Measurements from ENCODE around the gene B3GNT2.
"Not testable (repeated sequence)": the region's sequence is repeated elsewhere in the genome, so short reads cannot be mapped to it uniquely, and the experiment has no call there.

Gene B3GNT2, protein sequence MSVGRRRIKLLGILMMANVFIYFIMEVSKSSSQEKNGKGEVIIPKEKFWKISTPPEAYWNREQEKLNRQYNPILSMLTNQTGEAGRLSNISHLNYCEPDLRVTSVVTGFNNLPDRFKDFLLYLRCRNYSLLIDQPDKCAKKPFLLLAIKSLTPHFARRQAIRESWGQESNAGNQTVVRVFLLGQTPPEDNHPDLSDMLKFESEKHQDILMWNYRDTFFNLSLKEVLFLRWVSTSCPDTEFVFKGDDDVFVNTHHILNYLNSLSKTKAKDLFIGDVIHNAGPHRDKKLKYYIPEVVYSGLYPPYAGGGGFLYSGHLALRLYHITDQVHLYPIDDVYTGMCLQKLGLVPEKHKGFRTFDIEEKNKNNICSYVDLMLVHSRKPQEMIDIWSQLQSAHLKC

DNA sequence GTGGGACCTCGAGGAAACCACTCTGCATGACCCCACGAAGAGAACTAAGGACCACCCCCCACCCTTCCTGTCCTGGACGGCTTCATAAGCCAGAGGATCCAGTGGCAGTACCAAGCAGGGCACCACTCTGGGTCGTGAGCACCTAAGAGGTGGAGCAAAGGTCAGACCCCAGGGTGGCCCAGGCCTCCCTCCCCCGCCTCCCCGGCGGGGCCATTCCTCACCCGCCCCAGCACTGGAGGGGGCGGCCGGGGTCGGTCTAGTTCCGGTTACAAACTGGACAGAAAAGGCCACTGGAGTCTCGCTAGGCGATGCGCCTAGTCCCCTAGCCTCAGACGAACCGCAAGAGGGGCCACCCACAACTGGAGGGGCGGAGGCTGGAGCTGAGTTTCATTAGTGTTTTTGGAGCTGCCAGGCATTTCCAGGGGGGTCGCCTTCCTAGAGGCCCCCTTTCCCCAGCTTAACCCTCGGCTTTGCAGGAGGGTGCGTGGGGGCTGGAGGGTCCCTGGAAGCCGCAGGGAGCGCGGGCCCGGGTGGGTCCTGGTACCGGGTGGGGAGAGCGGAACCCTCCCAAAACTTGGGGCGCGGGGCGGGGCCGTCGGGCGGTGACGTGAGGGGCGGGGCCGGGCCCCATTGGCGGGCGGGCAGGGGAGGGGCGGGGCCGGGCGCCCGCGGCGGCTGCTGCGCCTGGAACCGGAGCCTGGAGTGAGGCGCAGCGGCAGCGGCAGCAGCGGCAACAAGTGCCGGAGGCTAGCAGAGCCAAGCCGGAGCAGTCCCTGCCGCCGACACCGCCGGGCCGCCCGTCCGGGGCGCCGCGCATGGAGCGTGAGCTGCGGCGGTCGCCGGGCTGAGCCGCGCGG, at the start of gene B3GNT2:
TSS of gene B3GNT2 (plus strand) at position 695 of the 857 bp plus-strand sequence. CDS start 26,106 bp downstream, outside the sequence.
- DNase-seq (ENCODE audit: low read depth in 2 of 2), result peak; percentile 67 to 73

DNA sequence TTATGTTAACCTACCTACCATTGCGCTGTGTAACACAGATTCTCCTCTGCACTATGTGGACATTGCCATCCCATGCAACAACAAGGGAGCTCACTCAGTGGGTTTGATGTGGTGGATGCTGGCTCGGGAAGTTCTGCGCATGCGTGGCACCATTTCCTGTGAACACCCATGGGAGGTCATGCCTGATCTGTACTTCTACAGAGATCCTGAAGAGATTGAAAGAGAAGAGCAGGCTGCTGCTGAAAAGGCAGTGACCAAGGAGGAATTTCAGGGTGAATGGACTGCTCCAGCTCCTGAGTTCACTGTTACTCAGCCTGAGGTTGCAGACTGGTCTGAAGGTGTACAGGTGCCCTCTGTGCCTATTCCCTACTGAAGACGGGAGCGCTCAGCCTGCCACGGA, 49.1 kb upstream of the B3GNT2 start:
- DNase-seq (ENCODE audit: low read depth in 2 of 2), result not testable (repeated sequence)

DNA sequence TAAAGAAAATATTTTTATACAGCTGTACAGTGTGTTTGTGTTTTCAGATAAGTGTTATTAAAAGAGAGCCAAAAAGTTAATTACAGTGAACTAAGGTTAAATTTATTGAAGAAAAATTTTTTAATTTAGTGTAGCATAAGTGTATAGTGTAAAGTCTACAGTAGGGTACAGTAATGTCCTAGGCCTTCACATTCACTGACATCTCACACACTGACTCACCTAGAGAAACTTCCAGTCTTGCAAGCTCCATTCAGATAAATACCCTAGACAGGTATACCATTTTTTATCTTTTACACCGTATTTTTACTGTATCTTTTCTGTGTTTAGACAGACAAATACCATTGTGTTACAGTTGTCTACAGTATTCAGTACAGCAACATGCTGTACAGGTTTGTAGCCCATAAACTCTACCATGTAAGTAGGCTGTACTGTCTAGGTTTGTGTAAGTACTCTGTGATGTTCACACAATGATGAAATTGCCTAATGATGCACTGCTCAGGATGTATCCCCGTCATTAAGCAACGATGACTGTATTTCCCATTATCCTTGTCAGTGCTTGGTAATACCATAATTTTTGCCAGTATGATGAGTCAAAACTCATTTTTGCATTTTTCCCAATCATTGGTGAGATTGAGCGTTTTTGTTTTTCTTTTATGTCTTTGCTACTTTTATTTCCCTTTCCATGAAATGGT, 48.2 kb upstream of the B3GNT2 start:
- DNase-seq (ENCODE audit: low read depth in 2 of 2), result no peak

DNA sequence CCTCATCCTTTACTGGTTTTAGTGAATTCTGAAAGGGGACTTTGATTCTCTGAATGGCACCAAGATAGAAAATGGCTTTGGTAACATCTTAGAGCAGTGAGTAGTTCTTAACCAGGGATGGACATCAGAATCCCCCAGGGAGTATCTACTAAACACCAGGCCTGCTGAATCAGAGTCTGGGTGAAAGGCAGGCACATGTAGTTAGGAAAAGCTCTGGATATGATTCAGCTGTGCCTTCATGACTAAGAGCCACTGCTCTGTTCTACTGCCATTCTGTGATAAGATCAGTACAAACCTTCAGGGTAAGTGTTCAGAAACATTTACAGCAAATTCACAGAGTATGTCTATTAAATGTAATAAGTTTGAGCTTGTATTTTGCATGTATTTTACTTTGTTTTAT, 46.2 kb upstream of the B3GNT2 start:
- no peak for DNase-seq (ENCODE audit: low read depth in 2 of 2)

DNA sequence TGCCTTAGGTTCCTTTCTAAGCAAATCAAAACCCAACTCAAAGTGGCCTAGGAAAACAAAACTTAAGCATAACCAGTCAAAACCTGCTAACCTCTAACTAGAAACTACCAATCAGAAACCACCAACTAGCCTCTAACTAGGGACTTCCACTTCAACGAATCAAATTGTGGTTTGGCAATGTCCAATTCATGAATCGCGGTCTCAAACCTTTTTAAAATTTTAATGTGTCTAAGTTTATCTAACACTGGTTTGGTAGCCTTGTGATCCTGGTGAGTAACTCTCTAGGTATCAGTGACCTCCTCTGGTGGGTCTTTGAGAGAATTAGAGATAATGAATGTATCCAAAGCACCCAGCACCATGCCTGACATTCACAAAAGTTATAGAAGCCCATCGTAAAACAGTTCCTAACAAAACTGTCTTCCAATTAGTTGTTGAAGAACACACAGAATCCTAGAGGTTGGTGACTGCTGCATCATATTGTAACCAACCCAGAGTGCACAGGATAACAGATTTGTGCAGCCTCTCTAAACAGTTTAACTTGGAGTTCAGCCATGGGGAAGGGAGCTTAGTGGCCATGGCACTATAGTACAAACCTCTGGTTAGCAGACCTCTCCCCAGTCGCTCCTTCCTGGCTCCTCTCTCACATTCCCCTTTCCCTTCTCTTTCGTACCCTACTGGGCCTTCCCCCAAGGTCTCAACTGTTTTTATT, 45.2 kb upstream of the B3GNT2 start:
- DNase-seq (ENCODE audit: low read depth in 2 of 2), result no peak

DNA sequence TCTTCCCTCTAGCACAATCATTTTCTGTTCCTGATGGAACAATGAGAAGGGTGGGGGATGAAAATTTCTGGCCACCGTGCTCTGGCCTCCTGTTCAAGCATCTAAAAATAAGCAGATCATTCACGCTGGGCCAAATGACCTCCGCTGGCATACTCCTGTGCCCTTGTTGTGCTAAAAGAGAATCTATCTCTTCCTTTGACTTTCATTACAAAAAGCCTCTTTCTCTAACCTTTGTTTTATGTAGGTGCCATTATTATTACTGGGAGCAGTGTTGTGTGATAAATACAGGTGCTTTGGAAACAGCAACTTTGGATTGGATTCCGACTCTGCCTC, 44.6 kb upstream of the B3GNT2 start:
- no peak for DNase-seq (ENCODE audit: low read depth in 2 of 2)

DNA sequence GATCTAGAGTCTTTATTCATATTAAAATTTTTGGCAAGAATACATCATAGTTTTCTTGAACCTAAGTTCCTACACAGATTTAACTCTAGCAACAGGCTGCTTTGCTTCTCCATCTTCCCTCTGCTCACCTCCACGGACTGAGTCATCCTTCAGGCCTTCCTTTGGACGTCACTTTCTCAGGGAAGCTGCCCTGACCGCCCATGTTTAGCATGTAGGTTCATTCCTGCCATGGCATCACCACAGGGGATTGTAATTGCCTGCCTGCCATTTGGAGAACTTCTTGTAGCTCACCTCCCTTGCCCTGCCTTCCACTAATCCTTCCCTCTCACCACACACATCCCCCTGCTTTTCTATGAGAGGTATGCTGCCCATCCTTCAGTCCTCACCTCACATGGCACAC, 43.9 kb upstream of the B3GNT2 start:
- no peak for DNase-seq (ENCODE audit: low read depth in 2 of 2)

DNA sequence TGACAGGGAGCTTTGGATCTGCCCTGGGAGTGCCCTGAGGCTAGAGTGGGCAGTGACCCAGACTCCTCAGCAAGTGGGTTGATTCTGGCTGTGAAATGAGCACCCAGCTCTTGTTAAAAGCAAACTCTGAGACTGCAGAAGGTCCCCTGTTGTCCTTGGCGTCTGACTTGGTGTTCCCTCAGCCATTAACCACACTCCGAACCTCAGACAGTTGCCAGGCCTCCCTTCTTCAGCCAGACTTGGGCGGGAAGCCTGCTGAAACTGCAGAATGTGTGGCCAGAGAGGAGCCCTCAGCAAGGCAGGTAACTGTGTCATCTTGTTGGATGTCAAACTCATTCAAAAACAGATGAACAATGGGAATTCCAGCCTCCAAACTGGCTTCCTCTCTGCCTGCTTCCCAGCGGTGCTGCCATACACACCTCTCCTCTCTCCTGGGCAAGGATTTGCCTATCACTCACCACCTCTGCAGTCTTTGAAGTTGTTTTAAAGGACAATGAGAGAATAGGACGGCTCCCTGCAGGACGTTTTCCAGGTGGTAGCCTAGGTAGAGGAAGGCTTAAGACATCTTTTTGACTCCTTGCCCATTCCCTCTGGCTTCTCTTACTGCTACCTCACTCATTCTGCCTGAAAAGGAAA, 38.9 kb upstream of the B3GNT2 start:
- no peak for DNase-seq (ENCODE audit: low read depth in 2 of 2)

DNA sequence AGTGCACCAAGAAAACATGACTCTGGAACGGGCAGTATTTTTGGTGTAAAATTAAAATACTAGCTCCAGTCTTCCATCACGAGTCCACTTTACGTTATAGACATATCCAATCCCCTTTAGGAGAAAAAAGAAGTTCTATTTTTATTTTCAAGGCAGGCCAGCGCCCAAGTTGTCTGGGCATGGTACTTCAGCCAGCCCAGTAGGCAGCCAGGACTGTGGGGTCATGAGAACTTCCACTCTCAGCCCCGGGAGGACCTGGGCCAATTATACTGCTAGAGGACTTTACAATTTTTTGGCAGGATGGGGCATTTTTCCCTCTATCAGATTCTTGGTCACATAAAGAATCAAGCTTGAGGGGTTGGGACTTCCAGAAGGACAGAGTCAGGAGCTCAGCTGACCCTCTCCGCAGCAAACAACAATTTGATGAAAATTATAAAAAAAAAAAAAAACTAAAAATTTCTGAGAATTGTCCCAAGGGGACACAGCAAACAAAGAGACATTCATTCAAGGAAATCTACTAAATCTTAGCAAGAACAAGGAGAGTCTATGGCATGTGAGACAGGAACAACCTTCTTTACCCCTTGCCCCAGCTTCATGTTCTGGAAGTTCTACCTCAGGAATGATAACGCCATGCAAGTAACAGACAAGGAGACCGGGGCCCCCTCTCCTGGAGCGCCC, 37.3 kb upstream of the B3GNT2 start:
- DNase-seq (ENCODE audit: low read depth in 2 of 2), result no peak

DNA sequence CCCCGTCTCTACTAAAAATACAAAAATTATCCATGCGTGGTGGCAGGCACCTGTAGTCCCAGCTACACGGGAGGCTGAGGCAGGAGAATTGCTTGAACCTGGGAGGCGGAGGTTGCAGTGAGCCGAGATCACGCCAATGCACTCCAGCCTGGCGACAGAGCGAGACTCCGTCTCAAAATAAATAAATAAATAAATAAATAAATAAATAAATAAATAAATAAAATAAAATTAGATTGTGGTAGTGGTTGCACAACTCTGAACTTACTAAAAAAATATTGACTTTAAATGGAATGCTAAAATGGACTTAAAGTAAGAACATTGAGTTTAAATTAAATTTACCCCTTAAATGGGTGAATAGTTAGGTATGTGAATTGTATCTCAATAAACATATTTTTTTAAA, 35.2 kb upstream of the B3GNT2 start:
- not testable (repeated sequence) for DNase-seq (ENCODE audit: low read depth in 2 of 2)

DNA sequence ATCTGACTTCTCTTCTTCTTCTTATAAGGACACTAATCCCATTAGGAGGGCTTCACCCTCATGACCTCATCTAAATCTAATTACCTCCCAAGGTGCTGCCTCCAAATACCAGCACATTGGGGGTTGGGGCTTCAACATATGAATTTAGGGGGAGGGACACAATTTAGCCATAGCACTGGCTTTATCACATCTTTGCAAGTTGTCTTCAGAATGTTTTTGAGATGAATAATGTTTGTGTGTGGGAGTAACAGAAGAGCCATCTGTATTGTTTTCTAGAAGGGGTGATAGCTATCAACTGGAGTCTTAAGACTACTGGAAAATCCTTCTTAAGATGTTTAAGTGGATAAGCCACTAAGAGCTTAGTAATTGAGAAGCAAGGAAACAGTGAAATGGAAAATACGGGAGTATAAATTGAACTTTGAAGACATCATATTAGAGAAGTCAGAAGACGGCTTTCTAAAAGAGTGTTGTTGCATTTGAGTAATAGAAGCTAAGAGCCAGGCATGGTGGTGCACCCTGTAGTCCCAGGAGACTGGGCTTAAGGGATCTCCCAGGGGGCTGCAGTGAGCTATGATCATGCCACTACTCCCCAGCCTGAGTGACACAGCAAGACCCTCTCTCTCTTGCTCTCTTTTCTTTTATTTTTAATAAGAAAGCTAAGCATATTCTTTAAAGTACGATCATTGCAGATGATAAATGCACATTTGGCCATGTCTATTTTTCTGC, 32.6 kb upstream of the B3GNT2 start:
- no peak for DNase-seq (ENCODE audit: low read depth in 2 of 2)

DNA sequence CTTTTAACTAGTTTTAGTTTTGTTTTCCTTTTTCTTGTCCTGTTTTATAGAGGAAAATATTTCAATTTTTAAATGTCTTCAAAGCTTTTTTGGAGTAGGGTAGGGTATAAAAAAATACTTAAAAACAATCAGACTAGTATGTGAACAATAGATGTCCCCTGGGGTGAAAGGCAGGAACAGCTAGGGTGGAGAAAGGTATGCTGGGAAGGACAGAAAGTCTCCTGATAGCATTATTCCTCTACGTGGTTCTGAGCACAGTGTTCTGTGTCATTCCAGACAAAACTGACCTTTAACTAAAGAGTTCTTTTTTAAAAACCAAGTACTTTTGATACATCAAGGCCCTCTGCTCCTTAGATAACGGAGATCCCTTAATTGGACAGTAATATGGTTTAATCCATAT, 32.1 kb upstream of the B3GNT2 start:
- no peak for DNase-seq (ENCODE audit: low read depth in 2 of 2)

DNA sequence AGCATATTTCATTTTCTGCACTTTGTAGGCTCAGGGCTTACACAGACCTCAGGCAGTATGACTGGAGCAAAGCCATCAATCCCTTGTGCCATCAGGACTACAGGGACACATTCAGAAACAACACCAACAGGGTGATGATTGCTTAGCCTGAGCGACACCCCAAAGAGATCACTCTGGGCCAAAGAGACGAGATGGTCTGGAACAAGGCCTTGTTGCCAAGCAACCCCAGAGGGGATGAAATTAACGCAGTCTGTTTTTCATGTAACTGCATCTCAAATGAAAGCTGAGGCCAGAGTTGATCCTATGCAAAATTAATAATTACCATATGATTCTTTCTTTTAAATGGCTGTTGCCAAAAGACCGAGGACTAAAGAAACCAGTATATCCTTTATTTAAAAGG, 20.2 kb upstream of the B3GNT2 start:
- no peak for DNase-seq (ENCODE audit: low read depth in 2 of 2)

DNA sequence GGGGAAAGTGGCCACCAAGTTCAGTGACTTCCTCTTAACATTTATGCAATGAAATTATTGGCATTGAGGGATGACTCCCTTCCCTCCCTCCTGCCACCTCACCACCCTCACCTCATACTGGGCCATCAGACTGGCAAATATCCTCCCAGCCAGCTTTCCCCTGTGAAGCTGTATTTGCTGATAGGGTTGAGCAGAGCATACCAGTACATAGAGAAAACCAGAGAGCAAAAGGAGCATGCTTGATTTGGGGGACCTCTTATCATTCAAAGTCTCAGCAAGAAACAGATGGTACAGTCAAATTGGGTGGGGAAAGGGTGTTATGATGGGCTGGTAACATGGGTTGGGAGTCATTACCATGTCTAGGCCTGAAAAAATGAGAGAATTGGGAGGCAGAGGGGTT, 19.1 kb upstream of the B3GNT2 start:
- DNase-seq (ENCODE audit: low read depth in 2 of 2), result no peak

DNA sequence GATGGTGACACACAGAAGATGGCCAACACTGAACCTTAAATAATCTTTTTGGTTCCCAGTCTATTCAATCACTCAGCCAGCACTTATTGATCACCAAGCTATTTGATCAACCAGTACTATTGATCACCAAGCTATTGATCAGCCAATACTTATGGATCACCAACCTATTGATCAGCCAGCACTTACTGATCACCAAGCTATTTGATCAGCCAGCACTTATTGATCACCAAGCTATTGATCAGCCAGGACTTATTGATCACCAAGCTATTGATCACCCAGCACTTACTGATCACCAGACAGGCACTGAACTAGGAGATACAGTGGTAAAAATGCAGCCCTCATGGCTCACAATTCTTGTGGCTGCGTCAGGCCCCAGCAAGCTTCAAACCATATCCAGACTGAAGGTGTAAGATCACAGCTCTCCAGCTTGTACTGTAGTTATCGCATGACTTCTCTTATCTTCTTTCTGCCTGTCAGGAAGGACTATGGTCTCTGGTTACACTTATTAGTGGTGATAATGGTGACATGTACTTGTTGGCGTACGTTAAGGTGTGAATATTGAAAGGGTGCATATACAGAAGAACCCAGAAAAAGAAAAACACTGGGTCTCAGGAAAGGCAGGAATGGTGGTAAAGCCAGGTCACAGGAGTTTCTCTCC, 18.4 kb upstream of the B3GNT2 start:
- no peak for DNase-seq (ENCODE audit: low read depth in 2 of 2)

DNA sequence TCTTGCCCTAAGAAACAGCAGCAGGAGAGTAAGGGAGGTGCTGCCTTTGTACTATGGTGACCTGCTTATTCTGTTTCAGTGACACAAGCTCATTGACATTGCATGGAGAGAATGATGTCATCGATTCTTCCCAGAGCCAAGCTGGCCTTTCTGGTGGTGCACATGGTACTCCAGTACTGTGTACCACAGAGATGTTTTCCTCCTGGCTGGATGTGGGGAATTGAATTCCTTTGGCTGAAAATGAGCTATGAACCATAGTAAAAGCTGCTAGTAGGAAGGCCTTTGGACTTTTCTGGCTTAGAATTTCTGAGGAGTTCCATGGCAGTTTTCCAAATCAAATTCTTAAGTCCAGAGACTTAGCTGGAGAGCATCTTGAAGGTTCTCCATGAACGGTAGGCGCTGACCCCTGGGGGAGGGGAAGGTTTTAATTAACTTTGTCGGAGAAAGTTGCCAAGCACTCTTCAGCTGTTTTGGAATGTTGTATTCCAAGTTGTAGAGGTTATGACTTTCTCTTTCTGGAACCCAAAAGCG, 17.1 kb upstream of the B3GNT2 start:
- no peak for DNase-seq (ENCODE audit: low read depth in 2 of 2)

DNA sequence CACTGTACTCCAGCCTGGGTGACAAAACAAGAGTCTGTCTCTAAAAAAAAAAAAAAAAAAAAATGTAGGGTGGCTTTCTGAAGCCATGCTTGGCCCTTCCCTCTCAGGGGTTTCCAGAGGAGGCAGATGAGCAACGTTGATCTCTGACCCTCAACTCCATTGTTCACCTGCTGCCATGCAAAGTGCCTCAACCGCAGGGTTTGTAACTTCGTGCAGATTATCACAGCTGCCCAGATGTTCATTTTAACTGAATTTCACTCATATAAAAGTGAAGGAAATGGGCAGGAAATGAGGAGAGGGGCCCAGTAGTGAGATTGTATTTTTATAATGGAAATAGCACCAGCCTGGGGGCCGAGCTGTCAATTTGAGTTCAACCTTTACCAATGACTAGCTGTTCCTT, 14.9 kb upstream of the B3GNT2 start:
- no peak for DNase-seq (ENCODE audit: low read depth in 2 of 2)

DNA sequence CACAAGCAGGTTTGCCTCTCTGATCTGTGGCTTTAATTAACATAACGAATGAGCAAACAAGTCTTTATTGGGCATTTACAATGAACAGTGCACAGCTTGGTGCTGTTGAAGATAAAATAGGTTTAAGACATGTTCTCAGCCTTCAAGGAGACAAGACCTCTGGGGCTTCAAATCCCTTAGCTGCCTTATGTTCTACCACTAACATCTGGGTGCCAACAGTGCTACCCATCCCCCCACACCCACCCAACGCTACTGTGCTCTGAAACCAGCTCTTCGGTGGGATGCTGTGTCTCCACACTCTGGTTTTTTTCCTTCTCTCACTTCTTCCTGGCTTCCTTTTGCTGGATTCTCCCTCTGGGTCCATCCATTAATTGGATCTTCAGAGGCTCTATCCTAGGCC, 14.1 kb upstream of the B3GNT2 start:
- no peak for DNase-seq (ENCODE audit: low read depth in 2 of 2)

DNA sequence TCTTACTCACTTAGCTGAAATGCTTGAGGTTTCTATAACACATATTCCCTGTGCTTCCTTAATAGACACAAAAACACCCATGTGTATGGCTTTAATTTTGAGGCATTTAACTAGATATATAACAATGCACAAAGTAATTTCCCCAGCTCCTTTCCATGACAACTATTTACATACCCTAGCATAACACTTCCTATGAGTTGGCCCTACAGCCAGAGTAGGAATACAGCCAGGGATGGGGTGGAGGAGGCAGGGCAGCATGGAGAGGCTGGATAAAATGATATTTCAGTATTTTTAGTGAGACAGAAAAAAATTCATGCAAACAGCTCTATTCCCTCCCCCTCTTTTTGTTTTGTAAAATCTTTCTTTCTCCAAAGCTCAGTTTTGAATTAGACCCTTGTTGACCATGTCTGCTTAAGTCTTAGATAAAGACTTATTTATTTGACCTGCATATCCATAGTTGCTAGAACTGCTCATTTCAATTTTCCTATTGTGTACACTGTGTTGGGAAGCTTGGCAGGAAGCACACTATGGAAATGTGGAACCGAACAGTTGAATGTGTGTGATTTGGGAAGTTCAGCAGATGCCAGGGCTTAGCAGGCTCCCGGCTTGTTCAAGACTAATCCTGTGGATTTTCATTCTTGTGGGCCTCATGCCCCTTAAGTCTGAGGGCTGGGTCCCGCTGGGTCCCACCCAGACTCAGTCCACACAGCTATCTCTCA, 11.2 kb upstream of the B3GNT2 start:
- DNase-seq (ENCODE audit: low read depth in 2 of 2), result no peak
